ENCODE results near the gene LRFN2.

- TF ChIP-seq POLR2AphosphoS5 (IDR thresholded peaks at IDR 0.05) (no peak), RAD21 (conservative IDR thresholded peaks at IDR 0.05) (no peak), EZH2 (IDR thresholded peaks at IDR 0.05; ENCODE audit: borderline replicate concordance, insufficient read depth, low read length, poor library complexity, severe bottlenecking) (no peak), CTCF (IDR thresholded peaks at IDR 0.05; ENCODE audit: poor library complexity, severe bottlenecking) (no peak)
Observed at GRCh38 chr6:40552941-40553340, 34.2 kb downstream of the LRFN2 start.

Measured in neural cell (in vitro differentiated cells).